ENCODE measurements around the gene GRID1. TPM values are rescaled to one million over a fixed set of nuclear protein-coding genes. Genes with fewer than 3 reads are reported as not detected.

The GRID1 gene
- total RNA-seq, 1 experiment from 2014 or later: 5.6 TPM

GRCh38 chr10:86085686-86086085 lies 280.9 kb downstream of the GRID1 start:
- BruUV-seq (replicated peaks): no TSS peak
- no peak overlapping the region for H3K9ac ChIP-seq (ENCODE audit: low read length)
- ChIA-PET POLR2A (no interaction called here), CTCF (no interaction called here), RAD21 (ENCODE audit: low non-redundant PET in 1 of 2, low total read pairs in 2 of 2, uncharacterized antibody in 2 of 2, unreplicated experiment in 2 of 2) (no interaction called here)
- no peaks in the 10 kb centered on the region for H3K4me1 ChIP-seq (ENCODE audit: control insufficient read depth in 1 of 2, insufficient read depth in 2 of 2, low read length in 2 of 2)
- H3K27ac ChIP-seq (ENCODE audit: low read depth, low read length): no peak overlapping the region
- no peaks in the 10 kb centered on the region for H4K20me1 ChIP-seq (ENCODE audit: insufficient read depth)
- no peak for DNase-seq (ENCODE audit: low read depth, low spot score)
- no peaks in the 10 kb centered on the region for H3K9me2 ChIP-seq (ENCODE audit: insufficient read depth)
- intact Hi-C loops (cut with micrococcal nuclease): no loop called here
- no peaks in the 10 kb centered on the region for H3K36me3 ChIP-seq (ENCODE audit: control insufficient read depth in 1 of 2, insufficient read depth in 2 of 2, low read length in 2 of 2)
- H2AFZ ChIP-seq (ENCODE audit: low read depth, low read length, poor library complexity, severe bottlenecking): no peak overlapping the region
- H3K9me3 ChIP-seq (ENCODE audit: control insufficient read depth in 1 of 2, insufficient read depth in 1 of 2, low read depth in 1 of 2, low read length in 2 of 2): no peaks in the 10 kb centered on the region
- ATAC-seq: no peak
- H3K79me2 ChIP-seq (ENCODE audit: insufficient read depth, low read length): no peaks in the 10 kb centered on the region
- no peaks in the 10 kb centered on the region for H3K27me3 ChIP-seq (ENCODE audit: insufficient read depth, low read length)
- TF ChIP-seq EZH2 (IDR thresholded peaks at IDR 0.05) (no peak), CBX3 (IDR thresholded peaks at IDR 0.05; ENCODE audit: low read depth) (no peak), SP1 (IDR thresholded peaks at IDR 0.05; ENCODE audit: low read depth) (no peak)
- no peak overlapping the region for H3K4me3 ChIP-seq (replicated peaks in 1 of 2; ENCODE audit: low read depth in 1 of 2, low read length in 2 of 2)
- H3K4me2 ChIP-seq (ENCODE audit: low read length): no peak overlapping the region

GRCh38 chr10:86085136-86085535 lies 281.5 kb downstream of the GRID1 start:
- intact Hi-C loops (cut with micrococcal nuclease): no loop called here
- BruUV-seq (replicated peaks): no TSS peak
- TF ChIP-seq POLR2A (IDR thresholded peaks at IDR 0.05; ENCODE audit: borderline replicate concordance, extremely low read depth, insufficient read depth, insufficient read length) (no peak), CBX3 (IDR thresholded peaks at IDR 0.05; ENCODE audit: low read depth) (no peak), JUND (IDR thresholded peaks at IDR 0.05) (no peak), TCF7L2 (IDR thresholded peaks at IDR 0.05; ENCODE audit: borderline replicate concordance, extremely low read depth, insufficient read depth, insufficient read length) (no peak), RAD21 (IDR thresholded peaks at IDR 0.05; ENCODE audit: low read depth) (no peak), ZBTB33 (IDR thresholded peaks at IDR 0.05; ENCODE audit: extremely low read depth, insufficient replicate concordance, low read length) (no peak), CTCF (IDR thresholded peaks at IDR 0.05 in 2 of 3, conservative IDR thresholded peaks at IDR 0.05 in 1 of 3; ENCODE audit: borderline replicate concordance in 1 of 3, insufficient read depth in 1 of 3, low read depth in 2 of 3, low read length in 2 of 3) (no peak), SIN3A (IDR thresholded peaks at IDR 0.05; ENCODE audit: low read depth) (no peak), ZFX (IDR thresholded peaks at IDR 0.05) (no peak), ATF3 (IDR thresholded peaks at IDR 0.05) (no peak), MAX (IDR thresholded peaks at IDR 0.05) (no peak), EZH2 (IDR thresholded peaks at IDR 0.05) (no peak), REST (IDR thresholded peaks at IDR 0.05; ENCODE audit: low read depth) (no peak)

More at GRCh38 chr10:86085136-86085535, 281.5 kb downstream of the GRID1 start:
- H3K4me2 ChIP-seq (ENCODE audit: low read length): no peak overlapping the region
- no peak overlapping the region for H2AFZ ChIP-seq (ENCODE audit: low read depth, low read length, poor library complexity, severe bottlenecking)
- ChIA-PET POLR2A (no interaction called here), RAD21 (ENCODE audit: low non-redundant PET in 1 of 2, low total read pairs in 2 of 2, uncharacterized antibody in 2 of 2, unreplicated experiment in 2 of 2) (no interaction called here), CTCF (no interaction called here)
- H3K4me3 ChIP-seq (replicated peaks in 1 of 2; ENCODE audit: low read depth in 1 of 2, low read length in 2 of 2): no peak overlapping the region
- no peaks in the 10 kb centered on the region for H3K79me2 ChIP-seq (ENCODE audit: insufficient read depth, low read length)
- H3K36me3 ChIP-seq (ENCODE audit: control insufficient read depth in 1 of 2, insufficient read depth in 2 of 2, low read length in 2 of 2): no peaks in the 10 kb centered on the region
- DNase-seq (ENCODE audit: low read depth, low spot score) (no peak), ATAC-seq (no peak)
- H3K9me3 ChIP-seq (ENCODE audit: control insufficient read depth in 1 of 2, insufficient read depth in 1 of 2, low read depth in 1 of 2, low read length in 2 of 2): no peaks in the 10 kb centered on the region
- H3K9me2 ChIP-seq (ENCODE audit: insufficient read depth): no peaks in the 10 kb centered on the region
- no peak overlapping the region for H3K27ac ChIP-seq (ENCODE audit: low read depth, low read length)
- H3K27me3 ChIP-seq (ENCODE audit: insufficient read depth, low read length): no peaks in the 10 kb centered on the region
- H4K20me1 ChIP-seq (ENCODE audit: insufficient read depth): no peaks in the 10 kb centered on the region
- no peaks in the 10 kb centered on the region for H3K4me1 ChIP-seq (ENCODE audit: control insufficient read depth in 1 of 2, insufficient read depth in 2 of 2, low read length in 2 of 2)
- no peak overlapping the region for H3K9ac ChIP-seq (ENCODE audit: low read length)

All from HCT116 (cell line).